Smooth muscle cell (in vitro differentiated cells): ENCODE data around the gene RSRC1. TPM values are rescaled to one million over a fixed set of nuclear protein-coding genes. Genes with fewer than 3 reads are reported as not detected.

Experiments
- DNase-seq: peaks from one replicate; lab custom pipeline; 2025; ENCODE audit not compliant: unreplicated experiment; lab: John Stamatoyannopoulos, UW
- H2AFZ ChIP-seq: fragments of 200-600 bp; sonication (generic); 2 replicates; pipeline ENCODE4 v1.6.0; 2016; ENCODE audit warnings: antibody characterized with exemption, low read depth, mild to moderate bottlenecking
- H3F3A ChIP-seq: fragments of 200-600 bp; sonication (generic); 2 replicates; pipeline ENCODE4 v1.6.0; 2017; ENCODE audit warnings: antibody characterized with exemption, low read depth
- H3K27ac ChIP-seq: fragments of 200-600 bp; sonication (generic); 2 replicates; pipeline ENCODE4 v1.5.1; 2016; ENCODE audit warnings: low read depth, mild to moderate bottlenecking
- H3K27me3 ChIP-seq: fragments of 200-600 bp; sonication (generic); 2 replicates; pipeline ENCODE4 v1.6.1; 2016; ENCODE audit warnings: low read depth, mild to moderate bottlenecking
- H3K36me3 ChIP-seq: fragments of 200-600 bp; sonication (generic); 2 replicates; pipeline ENCODE4 v1.5.1; 2016; ENCODE audit warnings: low read depth
- H3K4me1 ChIP-seq: fragments of 200-600 bp; sonication (generic); 2 replicates; pipeline ENCODE4 v1.5.1; 2016; ENCODE audit warnings: low read depth
- H3K4me2 ChIP-seq: fragments of 200-600 bp; sonication (generic); 2 replicates; pipeline ENCODE4 v1.6.0; 2016; ENCODE audit warnings: mild to moderate bottlenecking
- H3K4me3 ChIP-seq: fragments of 200-600 bp; sonication (generic); 2 replicates; pipeline ENCODE4 v1.5.1; 2016; ENCODE audit warnings: mild to moderate bottlenecking
- H3K79me2 ChIP-seq: fragments of 200-600 bp; sonication (generic); 2 replicates; pipeline ENCODE4 v1.6.0; 2016; ENCODE audit warnings: low read depth, mild to moderate bottlenecking
- H3K9ac ChIP-seq: fragments of 200-600 bp; sonication (generic); 2 replicates; pipeline ENCODE4 v1.6.0; 2016; ENCODE audit warnings: low read depth
- H3K9me3 ChIP-seq: fragments of 200-600 bp; sonication (generic); replicated peaks from 2 replicates; pipeline ENCODE4 v1.5.1; 2016; ENCODE audit warnings: low read depth
- H4K20me1 ChIP-seq: fragments of 200-600 bp; sonication (generic); 2 replicates; pipeline ENCODE4 v1.6.0; 2016; ENCODE audit warnings: low read depth
- CTCF ChIP-seq: fragments of 200-600 bp; sonication (generic); IDR thresholded peaks from 2 replicates; pipeline ENCODE4 v1.5.1; 2017; ENCODE audit warnings: borderline replicate concordance, mild to moderate bottlenecking, antibody characterized with exemption; ENCODE audit not compliant: insufficient read depth, poor library complexity, severe bottlenecking
- WGBS: methylation state at CpG from one replicate; pipeline ENCODE4 v1.1.7; 2016; ENCODE audit warnings: low lambda C conversion rate; 5-methylcytosine and 5-hydroxymethylcytosine counted together
- polyA plus RNA-seq: library from polyadenylated mRNA; unstranded; fragments of >200 nt; fragmentation: Nextera tagmentation; extraction: Ambion mirVana; gene quantifications from 2 replicates; pipeline ENCODE4 v1.2.1, GENCODE V29; 2016
- total RNA-seq: library from RNA; depleted of rRNA; stranded (reverse); fragments of >200 nt; gene quantifications from 2 replicates; pipeline ENCODE4 v1.2.3, GENCODE V29; 2014

RSRC1 gene
- total and polyA plus RNA-seq, 2 experiments from 2014 or later, result 18.5 to 43.9 TPM

GRCh38 chr3:158355623-158356588, 246.0 kb downstream of the RSRC1 start:
- Histone ChIP-seq H3K27me3 (no peaks in the 10 kb centered on the region), H3K4me3 (no peak overlapping the region), H3K36me3 (no peaks in the 10 kb centered on the region), H3K4me1 (no peaks in the 10 kb centered on the region), H3K4me2 (no peak overlapping the region), H3K9ac (no peak overlapping the region), H2AFZ (no peak overlapping the region), H4K20me1 (no peaks in the 10 kb centered on the region), H3K79me2 (no peaks in the 10 kb centered on the region), H3K9me3 (no peaks in the 10 kb centered on the region), H3F3A (no peaks in the 10 kb centered on the region), H3K27ac (no peak overlapping the region)
- WGBS, result 98% methylated on average over 4 of the region's 4 CpGs
- DNase-seq, result no peak
- no peak for TF ChIP-seq CTCF

DNA sequence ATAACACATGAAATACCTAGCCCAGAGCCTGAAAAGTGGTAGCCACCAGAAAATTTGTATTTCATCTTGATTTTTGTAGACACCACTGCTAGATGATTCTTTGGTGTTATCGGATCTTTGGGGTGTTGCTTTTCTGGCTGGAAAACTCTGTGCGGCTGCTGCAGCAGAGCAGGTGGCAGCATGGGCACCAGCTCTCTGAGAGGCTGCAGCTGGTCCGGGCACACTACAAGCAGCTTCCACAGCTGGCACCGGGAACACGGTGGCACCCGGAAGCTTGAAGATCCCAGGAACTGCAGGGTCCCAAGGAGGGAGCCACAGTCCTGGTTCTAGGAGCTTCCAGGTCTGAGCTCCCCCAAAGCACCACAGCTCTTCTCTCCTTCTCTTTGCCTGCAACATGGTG, 249.4 kb downstream of the RSRC1 start:
- 81% methylated on average over 6 of the region's 6 CpGs for WGBS
- no peak overlapping the region for H3K9ac ChIP-seq
- no peaks in the 10 kb centered on the region for H3K4me1 ChIP-seq
- no peaks in the 10 kb centered on the region for H3F3A ChIP-seq
- no peak overlapping the region for H3K4me3 ChIP-seq
- no peaks in the 10 kb centered on the region for H3K36me3 ChIP-seq
- DNase-seq, result no peak
- no peak overlapping the region for H3K27ac ChIP-seq
- no peaks in the 10 kb centered on the region for H4K20me1 ChIP-seq
- H2AFZ ChIP-seq, result no peak overlapping the region
- H3K4me2 ChIP-seq, result no peak overlapping the region
- no peaks in the 10 kb centered on the region for H3K27me3 ChIP-seq
- TF ChIP-seq CTCF, result no peak
- H3K9me3 ChIP-seq, result no peaks in the 10 kb centered on the region
- no peaks in the 10 kb centered on the region for H3K79me2 ChIP-seq

DNA sequence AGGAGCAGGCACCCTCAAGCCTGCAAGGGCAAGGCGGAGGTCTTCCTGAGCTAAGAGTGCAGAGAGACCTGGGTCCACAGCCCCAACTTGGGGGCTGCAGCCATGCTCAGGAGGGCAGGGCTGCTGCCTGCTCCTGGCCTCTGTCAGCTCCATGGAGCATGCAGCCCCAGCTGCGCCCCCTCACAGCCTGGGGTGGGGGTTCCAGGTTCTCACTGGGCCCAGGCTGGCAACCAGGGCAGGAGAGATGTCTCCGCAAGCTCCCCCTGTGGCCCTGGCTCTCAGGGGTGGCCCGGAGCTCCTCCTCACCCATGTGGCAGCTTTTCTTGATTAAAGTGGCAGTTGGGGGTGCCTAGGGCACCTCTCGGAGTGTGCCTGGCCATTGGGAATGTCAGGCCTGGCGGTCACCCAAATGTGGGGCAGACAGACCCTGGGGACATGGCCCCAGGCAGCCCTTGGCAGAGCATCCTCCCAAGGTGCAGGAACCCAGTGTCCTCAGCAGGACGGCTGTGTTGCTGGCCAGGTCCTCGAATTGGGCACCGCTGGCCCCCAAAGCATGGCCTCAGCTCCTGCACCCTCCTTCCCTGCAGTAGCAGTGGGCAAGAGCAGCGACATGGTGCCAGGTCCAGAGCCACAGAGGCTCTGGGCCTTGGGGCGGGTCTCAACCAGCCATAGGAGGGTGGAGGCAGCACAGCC, 251.0 kb downstream of the RSRC1 start:
- Histone ChIP-seq H2AFZ (no peak overlapping the region), H3K4me3 (no peak overlapping the region), H3F3A (no peaks in the 10 kb centered on the region), H3K9me3 (no peaks in the 10 kb centered on the region), H3K27me3 (no peaks in the 10 kb centered on the region), H3K36me3 (no peaks in the 10 kb centered on the region), H3K9ac (no peak overlapping the region), H4K20me1 (no peaks in the 10 kb centered on the region), H3K4me2 (no peak overlapping the region), H3K79me2 (no peaks in the 10 kb centered on the region), H3K27ac (no peak overlapping the region), H3K4me1 (no peaks in the 10 kb centered on the region)
- 96% methylated on average over 11 of the region's 11 CpGs for WGBS
- DNase-seq, result no peak
- no peak for TF ChIP-seq CTCF
